Stimulated activated CD4-positive, alpha-beta T cell treated with anti-CD3 and anti-CD28 coated beads, Interleukin-4, amount 100 ng/mL, for 48 hours (primary cell): ENCODE measurements around the gene ABLIM2.

Experiments
- DNase-seq, 2 donors: peaks; one replicate each; pipeline ENCODE4 v3.0.0-alpha.2; 2020; ENCODE audit warnings: low read depth in 2 of 2

Gene ABLIM2

DNA sequence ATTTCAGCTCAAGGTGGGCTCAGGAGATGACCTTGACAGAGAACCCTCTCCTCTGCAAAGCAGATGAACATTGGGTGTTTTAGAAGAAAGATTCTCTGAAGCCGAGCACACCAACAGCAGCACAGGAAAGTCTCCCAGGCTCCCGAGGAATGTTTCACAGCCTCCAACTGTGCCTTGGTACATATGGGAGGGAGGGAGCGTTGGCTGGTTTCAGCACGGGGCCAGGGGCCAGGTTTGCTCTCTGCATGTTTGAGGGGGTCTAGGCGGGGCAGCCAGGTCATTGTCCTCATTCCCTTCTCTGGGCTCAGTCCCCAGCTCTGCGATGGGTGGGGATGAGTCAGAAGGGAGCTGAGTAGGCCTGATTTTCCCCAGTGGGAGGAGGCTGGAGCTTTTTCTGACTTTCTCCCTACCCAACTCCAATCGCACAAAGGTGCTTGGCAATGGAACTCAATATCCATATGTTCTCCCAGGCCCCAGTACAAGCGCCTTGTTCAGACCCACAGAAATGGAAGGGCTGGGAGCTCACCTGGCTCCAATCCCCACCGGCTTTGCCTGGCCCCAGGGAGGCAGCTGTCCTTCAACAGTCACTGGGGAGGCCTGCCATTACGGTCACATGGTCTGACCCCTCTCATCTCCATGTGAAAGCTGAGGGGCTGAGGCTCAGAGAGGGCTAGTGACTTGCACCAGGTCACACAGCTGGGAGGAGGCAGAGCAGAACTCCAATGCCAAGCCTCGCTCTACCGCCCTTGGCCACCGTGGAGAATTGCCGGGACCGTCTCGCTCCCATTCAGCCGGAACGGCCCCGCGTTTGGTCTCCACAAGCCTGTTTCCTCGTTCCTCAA is 110.6 kb downstream of the ABLIM2 start:
- no peak for DNase-seq

DNA sequence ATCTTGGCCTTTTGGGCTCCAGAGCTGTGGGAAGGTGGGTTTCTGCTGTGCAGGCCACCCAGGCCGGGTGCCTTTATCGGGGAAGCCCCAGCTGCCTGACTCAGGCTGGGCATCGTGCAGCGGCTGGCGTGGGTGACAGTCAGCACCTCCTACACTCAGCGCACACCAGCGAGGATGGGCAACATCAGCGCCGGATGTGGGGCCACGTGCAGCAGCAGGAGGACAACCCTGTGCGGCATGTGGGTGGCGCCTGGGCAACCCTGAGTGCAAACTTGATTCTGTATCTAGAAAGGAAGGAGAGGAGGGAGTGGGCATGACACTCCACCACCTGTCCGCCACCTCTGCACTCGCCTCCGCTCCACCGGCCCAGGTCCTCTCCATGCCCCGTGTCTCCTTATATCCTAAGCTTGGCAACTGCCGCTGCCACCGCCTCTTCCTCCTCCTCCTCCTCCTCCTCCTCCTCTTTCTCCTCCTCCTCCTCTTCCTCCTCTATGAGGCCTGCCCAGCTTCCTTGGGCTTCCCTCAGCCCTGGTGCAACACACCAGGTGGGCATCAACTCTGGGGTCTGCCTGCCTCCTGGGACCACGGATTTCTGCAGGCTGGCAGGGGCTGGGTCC is 111.6 kb downstream of the ABLIM2 start:
- DNase-seq = no peak

DNA sequence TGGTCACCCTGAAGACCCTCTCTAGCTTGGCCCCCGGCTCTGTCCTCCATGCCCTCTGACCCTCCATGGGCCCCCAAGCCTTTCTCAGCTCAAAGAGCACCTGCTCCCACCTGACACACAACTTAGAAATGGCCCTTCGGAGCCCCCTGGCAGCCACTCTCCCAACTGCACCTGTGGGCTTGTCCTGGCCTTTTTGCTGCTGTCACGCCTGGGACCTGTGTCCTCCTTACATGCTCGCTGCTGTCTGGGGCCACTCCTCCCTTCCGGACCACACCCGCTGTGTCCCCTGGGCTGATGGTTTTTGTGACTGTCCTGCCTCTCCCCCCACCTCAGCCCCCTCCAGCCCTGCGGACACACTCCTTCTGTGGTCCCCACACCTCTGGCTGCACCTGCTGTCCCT is 112.7 kb downstream of the ABLIM2 start:
- no peak for DNase-seq

DNA sequence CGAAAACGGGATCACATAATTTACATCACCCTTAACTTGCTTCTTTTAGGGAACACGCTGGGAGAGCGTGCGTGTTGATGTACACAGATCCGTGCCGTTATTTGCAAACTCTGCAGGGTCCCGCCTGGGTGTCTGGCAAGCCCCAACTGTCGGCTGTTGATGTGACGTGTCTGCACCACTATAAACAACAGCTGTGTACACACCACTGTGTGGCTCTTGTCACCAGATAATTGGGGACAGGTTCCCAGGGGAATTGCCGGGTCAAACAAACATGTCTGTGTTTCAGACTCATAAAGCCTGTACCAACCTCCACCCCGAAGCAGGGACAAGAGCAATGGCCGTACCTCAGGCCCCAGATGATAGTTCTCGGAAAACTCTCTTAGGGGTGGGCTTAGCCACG is 113.9 kb downstream of the ABLIM2 start:
- DNase-seq = no peak

DNA sequence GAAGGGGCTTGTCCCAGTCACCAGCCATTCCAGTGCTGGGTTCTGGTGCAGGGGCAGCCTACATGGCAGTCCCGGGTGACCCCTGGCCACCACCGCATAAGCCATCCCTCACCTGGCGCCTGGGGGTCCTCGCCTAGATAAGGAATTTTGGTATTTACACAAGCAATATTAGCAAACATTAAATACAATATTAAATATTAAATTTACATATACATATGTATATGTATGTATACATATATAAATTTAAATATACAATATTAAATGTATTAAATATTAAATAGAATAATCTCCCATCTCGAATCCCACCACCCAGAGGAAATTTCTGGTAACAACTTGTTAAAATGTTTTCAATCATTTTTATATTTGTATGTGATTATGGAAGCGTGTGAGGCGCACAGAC is 114.4 kb downstream of the ABLIM2 start:
- DNase-seq = no peak

DNA sequence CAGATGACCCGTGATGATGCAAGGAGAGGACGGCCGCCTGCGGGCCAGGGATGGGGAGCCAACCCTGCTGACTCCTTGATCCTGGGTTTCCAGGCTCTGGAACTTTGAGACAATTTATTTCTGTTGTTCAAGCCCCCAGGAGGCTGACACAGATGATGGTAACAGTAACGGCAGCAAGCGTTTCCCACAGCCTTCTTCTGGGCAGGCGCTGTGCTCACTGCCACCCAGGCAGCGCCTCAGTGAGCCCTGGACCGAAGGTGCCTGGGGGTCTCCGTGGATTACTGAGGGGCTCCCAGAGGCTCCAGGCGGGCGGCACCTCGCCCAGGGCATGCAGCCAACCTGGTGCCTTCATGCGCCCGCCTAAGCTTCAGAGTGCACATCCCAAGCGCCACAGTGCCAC is 115.0 kb downstream of the ABLIM2 start:
- DNase-seq = no peak

DNA sequence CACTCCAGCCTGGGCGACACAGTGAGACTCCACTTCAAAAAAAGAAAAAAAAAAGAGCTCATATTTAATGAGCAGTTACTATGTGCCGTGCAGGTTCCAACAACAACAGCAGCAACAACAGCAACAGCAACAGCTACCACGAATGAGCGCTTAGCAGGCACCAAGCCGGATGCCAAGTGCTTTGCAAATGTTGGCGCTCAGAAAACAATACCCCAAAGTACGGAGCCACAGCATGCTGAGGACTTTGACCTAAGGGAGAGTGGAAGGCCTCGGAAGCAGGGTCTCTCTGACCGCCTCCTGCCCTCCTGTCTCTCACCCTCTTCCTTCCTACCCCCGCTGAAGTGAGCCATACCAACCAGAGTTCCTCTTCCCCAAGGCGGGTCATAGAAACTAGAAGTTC is 116.7 kb downstream of the ABLIM2 start:
- no peak for DNase-seq

DNA sequence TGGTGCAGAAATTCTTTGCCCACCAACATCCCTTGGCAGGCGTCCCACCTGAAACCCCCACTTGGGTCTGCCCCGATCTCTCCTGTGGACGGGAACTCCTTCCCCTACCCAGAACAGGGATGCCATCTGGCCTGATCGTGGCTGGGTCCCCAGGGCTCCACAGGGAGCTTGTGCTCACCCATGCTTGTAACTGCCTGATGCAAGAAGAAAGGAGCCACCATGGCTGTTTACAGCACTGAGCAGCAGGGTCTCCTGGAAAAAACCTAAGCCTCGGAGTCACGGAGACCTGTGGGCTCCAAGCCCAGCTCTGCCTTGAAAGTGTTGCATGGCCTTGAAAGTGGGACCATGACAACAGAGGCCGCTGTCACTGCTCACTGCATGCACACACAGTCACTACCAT is 117.4 kb downstream of the ABLIM2 start:
- DNase-seq = no peak

DNA sequence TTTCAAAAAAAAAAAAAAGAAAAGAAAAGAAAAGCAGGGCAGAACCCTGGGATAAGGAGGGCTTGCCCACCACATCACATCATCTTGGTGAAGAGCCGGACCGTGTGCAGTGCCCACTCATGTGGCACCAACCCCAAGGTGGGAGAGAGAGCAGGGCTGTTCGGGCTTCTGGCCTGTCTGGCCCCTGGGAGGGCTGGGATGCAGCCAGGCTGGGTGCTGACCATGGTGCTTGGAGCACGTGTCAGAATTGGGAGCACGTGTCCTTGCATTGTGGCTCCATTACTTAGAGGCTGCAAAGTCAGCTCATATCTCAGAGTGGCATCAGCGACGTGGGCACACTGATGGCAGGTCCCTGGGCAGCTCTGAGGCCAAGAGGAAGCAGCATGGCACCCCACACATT is 118.0 kb downstream of the ABLIM2 start:
- DNase-seq = no peak

DNA sequence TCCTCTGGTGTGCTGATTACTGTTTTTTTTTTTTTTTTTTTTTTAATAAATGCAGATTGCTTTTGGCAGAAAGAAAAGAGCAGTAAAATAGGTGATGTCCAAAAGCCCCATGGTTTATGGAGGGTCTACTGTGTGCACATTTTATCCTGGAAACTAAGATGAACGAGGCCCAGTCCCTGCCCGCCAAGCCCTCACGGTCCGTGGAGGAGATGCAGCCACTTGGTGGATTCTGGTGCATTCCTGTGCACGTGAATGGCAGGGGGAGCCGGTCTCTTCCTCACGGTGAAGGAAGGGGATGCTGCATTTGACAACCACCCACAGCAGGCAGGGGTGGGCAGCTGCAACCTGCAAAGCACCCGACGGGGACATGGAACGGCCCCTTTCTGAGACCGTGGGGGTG is 118.8 kb downstream of the ABLIM2 start:
- DNase-seq = no peak

DNA sequence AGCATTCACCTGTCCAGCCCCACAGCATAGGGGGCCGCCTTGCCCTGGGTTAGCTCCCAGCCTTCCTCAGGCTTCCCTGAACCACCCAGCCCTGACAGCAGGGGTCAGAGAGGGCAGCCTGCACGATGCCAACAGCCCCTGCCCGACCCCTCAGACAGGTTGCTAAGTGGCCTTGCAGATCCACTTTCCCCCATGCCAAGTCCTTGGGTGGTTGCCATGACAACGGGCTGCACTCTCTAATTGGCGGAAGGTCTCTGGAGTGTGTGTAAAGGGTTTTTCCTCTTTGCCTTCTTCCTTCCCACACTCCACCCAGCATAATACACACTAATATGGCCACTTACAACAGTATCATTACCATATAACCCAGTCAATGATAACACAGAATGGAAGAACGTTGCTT is 119.3 kb downstream of the ABLIM2 start:
- no peak for DNase-seq

DNA sequence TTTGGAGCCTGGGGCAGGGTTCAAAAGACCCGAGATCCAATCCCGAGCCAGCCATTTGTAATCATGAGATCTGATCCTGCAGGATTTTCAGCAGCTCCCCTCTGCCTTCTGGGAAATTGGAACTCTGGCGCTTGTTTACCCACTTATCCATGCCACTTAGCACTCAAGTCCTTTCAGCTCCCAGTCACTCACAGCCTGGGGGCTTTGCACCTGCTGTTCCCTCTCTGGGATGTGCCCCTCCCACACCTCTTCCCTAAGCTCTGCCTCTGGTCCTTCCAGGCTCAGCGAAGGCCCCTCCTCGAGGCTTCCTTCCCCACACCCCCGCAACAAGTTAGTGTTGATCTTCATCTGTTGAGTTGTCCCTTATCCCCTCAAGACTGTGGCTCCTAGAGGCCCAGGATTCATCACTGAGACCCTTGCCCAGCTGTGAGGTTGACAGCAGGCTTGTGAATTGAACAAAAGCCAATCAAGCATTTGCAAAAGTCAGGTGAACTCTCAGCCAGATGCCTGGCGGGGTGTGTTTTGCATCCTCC is 119.8 kb downstream of the ABLIM2 start:
- DNase-seq = no peak

DNA sequence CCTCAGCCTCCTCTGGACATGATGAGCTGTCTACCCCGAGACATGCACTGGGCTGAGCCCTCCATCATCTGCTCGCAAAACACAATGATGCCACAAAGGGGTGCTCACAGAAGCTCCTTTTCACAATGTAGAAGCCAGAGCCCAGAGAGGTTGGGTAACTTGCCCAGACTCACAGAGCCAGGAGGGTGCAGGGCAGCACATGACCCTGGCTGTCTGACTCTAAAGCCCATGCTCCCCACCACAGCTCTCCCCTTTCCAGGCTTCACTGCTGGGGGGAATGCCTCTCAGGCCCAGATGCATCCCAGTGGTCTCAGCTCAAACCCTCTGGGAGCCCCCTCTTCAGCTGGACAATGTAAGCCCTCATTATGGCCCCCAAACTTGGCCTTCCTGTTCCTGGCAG is 120.5 kb downstream of the ABLIM2 start:
- DNase-seq = no peak

DNA sequence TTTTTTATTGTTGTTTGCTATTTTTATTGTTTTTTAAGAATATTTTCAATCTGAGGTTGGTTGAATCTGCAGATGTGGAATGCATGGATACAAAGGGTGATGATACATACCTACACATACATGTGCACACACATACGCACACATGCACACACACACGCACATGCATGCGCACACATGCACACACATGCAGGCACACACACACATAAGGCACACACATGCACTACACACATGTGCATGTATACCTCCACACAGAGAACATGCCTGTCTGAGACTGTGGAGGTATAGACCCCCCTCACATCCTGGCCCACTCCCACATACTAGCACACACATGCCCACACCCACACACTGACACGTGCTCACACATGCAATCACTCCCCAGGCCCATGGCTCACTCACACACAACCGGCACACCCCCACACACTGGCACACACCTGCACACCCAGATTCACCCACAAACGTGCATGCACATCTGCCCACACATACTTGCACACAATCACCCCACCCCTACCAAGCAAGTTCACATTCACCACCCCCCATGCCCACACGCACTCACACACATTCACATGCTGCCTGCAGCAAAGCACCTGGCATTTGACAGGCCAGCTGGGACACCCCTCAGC is 121.4 kb downstream of the ABLIM2 start:
- no peak for DNase-seq

DNA sequence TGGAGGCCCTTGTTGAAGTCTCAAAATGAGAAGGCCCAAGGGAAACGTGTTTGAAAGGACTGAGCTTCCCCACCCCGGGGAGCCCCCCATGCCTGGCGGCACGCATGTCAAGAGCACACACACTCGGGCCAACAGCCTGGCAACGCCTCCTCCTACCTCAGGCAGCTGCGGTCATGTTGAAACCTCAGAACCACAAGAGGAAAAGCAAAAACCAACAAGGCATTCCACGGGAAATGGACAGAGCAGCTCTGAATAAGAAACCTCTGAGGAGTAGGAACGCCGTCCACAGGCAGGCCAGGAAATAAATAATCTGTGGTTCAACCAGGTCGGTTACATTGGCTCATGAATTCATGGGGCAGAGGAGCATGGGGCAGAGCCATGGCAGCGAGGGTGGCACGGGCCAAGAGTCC is 123.2 kb downstream of the ABLIM2 start:
- DNase-seq = no peak

DNA sequence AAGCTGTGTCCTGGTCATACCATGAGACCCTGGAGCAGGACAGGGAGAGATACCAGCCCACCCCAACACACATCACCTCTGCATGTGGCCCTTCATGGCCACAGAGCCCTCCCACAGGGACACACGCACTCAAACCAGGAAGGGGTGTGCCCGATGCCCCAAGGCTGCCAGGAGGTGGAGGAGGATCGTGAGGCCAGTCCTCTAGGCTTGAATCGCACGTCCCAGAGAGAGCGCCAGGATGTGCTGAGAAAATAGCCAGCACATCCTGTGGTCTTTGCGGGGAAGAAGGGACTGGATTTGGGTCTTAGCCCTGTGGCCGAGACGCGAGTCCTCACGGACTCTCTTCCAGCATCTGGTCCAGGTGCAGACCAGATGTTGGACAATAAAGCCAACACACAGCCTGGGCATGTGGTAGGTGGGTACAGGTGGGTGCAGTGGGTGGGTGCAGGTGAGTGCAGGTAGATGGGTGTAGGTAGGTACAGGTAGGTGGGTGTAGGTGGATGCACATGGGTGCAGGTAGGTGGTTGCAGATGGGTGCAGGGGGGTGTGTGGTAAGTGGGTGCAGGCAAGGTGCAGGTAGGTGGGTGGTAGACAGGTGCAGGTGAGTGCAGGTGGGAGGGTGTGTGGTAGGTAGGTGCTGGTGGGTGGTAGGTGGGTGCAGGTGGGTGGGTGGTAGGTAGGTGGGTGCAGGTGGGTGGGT is 124.6 kb downstream of the ABLIM2 start:
- DNase-seq = no peak

DNA sequence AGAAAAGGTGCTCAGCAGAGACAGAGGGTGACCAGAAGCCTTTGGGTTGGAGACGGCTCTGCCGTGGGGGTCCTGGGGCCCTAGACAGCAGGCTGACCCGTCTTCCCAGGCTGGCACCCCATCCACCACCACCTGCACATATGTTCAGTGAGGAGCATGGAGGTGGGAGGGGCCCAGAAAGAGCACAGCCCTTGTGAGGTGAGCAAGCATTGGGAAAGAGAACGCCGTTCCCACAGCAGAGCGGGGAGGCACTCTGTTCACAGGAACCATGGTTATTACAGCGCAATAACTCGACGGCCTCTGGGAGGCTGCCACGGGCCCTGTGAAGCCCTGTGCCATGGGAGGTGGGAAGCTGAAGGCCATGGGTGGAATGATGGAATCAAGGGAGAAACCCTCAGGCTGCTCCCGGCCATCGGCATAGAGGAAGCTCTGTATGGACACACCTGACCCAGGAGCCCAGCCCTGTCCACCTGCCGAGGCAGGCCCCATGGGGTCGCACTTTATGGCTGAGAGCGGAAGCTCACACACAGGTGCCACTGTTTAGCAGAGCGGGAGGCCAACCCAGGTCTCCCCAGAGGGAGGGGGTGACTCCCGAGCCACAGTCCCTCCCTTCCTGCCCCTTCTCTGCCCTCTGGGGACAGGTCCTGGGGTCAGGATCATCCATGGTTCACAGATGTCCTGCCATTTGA is 125.4 kb downstream of the ABLIM2 start:
- no peak for DNase-seq

DNA sequence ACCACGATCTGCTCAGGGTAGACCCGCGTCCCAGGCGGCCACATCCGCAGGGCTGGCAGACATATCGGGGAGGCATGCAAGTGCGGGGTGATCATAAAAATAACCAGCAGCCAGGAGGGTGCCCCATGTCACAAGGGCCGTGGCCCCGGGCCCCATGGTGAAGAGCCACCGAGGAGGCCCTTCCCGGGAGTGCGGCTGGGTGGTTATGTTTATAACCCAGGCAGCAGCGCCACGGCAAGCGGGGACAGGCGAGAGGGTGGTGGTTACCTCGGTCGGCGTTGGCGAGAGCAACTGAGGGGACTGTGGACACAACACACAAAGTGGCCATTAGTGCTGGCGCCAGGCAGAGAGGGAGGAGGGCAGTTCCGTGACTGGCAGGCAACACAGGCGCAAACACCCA is 126.2 kb downstream of the ABLIM2 start:
- no peak for DNase-seq

DNA sequence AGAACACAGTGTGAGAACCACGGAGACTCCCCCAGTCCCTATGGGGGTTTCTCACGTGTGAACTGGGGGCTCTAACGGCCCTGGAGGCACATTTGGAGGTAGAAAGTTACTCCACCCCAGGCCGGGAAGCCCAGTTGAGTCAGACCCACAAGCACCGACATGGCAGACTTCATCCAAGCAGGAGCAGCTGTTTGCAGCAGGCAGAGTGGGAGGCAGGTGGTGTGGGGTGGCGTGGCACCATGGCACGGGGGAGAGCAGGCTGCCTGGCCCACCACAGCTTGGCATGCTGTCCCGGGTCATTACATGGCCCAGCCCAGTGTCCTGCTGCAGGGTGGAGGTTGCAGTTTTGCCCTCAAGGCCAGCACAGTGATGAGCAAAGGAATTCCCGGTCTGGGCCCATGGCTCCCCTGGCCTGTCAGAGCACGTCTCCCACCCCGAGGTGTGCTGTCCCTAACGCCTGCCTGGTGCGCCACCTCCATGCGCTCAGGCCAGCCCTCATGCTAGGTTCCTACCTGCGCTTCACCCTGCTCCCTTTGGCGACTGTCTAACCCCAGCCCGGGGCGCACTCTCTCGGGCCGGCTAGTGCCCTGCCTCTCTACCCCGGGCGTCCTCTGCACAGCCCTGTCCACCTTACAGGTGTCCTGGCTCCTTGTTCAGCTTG is 128.4 kb downstream of the ABLIM2 start:
- no peak for DNase-seq

DNA sequence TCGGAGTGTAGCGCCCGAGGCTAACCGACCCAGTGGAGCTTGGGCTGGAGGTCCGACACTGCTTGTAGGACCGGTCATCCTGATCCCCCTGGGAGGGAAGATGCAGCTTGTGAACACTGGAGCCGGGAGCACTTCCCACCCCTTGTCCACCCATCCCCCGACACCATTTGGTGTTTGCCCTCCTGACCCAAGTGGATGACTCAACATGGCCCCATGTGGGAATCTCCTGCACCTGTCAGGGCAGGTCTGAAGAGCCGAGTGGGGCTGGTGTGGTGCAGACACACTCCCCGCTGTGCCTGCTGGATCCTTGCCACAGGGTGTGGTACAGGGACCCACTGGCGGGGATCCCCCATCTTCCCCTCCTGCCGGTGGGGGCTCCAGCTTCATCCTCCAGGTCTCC is 128.9 kb downstream of the ABLIM2 start:
- DNase-seq = no peak

DNA sequence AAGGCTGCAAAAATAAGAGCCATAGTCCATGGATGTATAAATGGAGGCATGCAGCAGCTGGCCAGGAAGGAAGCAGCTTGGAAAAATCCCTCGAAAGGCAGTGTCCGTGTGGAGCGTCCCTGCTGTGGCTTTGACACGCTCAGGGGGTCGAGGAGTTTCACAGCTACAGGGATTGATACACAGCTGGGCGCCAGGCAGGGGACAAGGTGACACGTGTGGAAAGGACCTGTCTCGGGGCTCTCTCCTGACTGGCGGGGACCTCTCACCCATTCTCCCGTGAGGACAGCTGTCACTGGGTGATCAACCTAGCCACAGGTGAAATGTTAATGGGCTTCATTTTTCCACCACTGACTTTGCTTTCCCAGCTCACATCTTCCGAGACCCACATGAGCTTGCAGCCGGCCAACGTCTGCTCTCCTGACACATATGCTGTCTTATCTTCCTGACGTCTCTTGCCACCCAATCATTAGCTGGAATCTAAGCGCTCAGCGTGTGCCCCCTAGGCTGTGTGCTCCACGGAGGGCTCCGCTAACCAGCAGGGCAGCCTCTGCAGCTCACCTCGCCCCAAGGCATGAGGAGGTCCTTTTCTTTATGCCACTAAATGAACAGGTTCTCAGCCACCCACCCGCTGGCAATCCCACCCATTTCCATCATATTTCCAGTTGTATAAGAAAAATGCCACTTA is 129.6 kb downstream of the ABLIM2 start:
- no peak for DNase-seq
